HG03060 (cell line): ENCODE data around the gene BFAR.
"Not testable (repeated sequence)": the region's sequence is repeated elsewhere in the genome, so short reads cannot be mapped to it uniquely, and the experiment has no call there.

Source experiments
- ATAC-seq: cut with Tn5 transposase; IDR thresholded peaks from one replicate; pipeline ENCODE4 v1.9.1; 2021; ENCODE audit warnings: low read depth, moderate number of reproducible peaks; ENCODE audit not compliant: unreplicated experiment

Gene BFAR

GRCh38 chr16:14685870-14686793 lies 53.4 kb downstream of the BFAR start:
- not testable (repeated sequence) for ATAC-seq

DNA sequence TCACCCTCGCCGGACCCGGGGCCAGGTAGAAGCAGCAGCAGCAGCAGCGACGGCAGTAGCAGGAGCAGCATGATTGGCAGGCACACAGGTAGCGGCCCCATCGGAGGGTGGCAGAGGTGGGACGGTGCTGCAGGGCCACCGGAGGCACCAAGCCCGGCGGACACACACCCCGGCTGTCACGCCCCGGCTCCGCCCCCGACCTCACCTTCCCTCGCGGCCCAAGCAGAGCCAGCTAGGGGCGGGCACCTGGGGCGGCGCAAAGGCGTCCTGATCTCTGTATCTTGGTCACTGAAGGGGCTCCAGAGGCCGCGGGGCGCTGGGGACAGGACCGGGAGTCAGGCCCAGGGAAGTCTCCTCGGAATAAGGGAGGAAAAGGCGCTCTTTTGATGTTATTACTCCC lies 61.4 kb downstream of the BFAR start, which contains the start of gene PLA2G10:
Gene PLA2G10, minus strand, starts transcription at position 180 of the 400 bp plus-strand sequence. Its CDS starts 79 bp downstream, at position 101.
- ATAC-seq: not testable (repeated sequence)

- ATAC-seq: not testable (repeated sequence)
These were observed 69.1 kb downstream of the BFAR start for GRCh38 chr16:14701859-14702258.

- not testable (repeated sequence) for ATAC-seq
These were observed 69.9 kb downstream of the BFAR start for GRCh38 chr16:14702672-14703071.

DNA sequence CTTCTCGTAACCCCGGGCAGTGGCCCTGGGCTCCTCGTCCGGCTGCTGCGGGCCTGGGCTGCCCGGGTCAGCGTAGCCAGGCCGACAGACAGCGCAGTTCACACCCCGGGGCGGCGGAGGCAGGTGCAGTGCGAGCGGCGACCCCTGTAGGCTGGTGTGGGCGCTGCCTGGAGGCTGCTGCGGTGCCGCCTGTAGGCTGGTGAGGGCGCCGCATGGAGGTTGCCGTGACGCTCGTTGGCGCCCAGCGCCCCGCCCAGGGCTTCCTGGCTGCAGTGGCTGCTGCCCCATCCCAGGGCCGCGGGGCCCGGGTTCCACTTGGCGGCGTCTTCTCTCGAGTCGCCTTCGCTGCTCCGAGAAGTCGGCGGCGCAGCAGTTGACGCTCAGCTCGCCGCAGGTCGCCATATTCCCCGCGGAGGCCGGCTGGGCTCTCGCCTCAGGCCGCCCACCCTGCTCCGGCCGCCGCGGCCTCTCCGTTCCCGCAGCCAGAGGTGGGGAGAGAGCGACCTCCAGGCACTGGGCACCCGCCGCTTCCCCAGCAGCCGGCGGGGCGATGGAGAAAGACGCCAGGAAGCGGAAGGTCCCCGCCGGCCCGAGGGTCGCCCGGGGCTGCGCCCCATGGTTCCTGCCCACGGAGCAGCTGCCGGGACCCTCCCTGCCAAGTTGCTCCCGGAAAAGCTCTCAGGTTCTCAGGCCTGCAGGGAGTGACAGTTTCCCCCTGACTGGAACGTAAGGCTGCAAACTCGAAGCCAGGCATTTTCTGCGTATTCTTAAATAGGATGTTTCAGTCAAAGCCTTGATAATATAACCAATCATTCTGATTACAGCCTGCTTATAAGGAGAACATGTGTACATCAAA lies 70.6 kb downstream of the BFAR start, which contains the start of gene NPIPA3:
Gene NPIPA3, plus strand, starts transcription at position 256 of the 856 bp plus-strand sequence. CDS start 5,533 bp downstream, outside the sequence.
- ATAC-seq: peak; percentile 71
